ENCODE data around the gene RNF186. TPM values are rescaled to one million over a fixed set of nuclear protein-coding genes. Genes with fewer than 3 reads are reported as not detected.

The RNF186 gene
- total RNA-seq, 4 donors from 2014 or later: 2.5 to 19.0 (median 10.4) TPM

GRCh38 chr1:19770436-19771190 lies 44.5 kb downstream of the RNF186 start:
- TF ChIP-seq CTCF (IDR thresholded peaks at IDR 0.05) (no peak), POLR2A (IDR thresholded peaks at IDR 0.05) (no peak)
- Histone ChIP-seq H3K9me3 (no peaks in the 10 kb centered on the region), H3K36me3 (peaks cover 0 to 38% (median 0%) of the 10 kb centered on the region in 3 donors), H3K4me3 (no peak overlapping the region), H3K27me3 (no peaks in the 10 kb centered on the region), H3K27ac (no peak overlapping the region), H3K4me1 (no peaks in the 10 kb centered on the region)
- DNase-seq: no peak

DNA sequence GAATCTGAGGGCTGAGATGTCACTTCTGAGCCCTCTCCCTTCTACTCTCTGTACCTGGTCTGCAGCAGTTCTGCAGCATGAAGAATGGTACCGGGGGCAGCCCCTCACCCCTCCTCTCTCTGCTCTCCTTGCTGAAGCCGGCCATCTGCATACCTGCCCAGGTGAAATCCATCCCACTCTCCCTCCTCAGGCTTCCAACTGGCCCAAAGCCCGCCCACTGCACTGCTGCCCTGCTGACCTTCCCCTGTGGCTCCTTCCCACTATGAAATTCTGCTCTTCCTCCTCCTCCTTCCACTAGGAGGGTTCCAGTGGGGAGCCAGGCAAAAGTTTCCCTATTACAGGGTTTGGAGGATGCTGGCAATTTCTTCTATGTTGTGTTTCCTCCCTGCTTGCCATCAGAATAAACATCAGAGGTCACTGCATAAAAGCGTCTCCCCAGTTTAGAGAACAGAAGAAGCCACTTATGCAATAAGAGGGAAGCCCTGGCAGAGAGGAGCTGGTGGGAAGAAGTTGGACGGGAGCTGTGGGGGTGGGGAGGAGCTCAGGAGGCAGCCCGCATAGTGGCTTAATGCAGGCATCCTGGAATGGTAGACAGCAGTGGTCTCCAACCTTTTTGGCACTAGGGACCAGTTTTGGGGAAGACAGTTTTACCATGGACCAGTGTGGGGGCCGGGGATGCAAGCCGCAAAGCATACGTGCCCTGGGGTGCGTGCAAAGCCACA lies 45.7 kb downstream of the RNF186 start:
- no peak for DNase-seq
- H3K9me3 ChIP-seq: no peaks in the 10 kb centered on the region
- no peak for TF ChIP-seq POLR2A (IDR thresholded peaks at IDR 0.05)
- no peak for TF ChIP-seq CTCF (IDR thresholded peaks at IDR 0.05)
- H3K4me1 ChIP-seq: no peaks in the 10 kb centered on the region
- no peaks in the 10 kb centered on the region for H3K27me3 ChIP-seq
- no peak overlapping the region for H3K4me3 ChIP-seq
- H3K27ac ChIP-seq: no peak overlapping the region
- peaks cover 0 to 35% (median 0%) of the 10 kb centered on the region in 3 donors for H3K36me3 ChIP-seq

GRCh38 chr1:19768353-19769210 lies 46.5 kb downstream of the RNF186 start:
- H3K27ac ChIP-seq: no peak overlapping the region
- H3K9me3 ChIP-seq: no peaks in the 10 kb centered on the region
- peaks cover 0 to 27% (median 0%) of the 10 kb centered on the region in 3 donors for H3K36me3 ChIP-seq
- H3K4me1 ChIP-seq: no peaks in the 10 kb centered on the region
- TF ChIP-seq CTCF (IDR thresholded peaks at IDR 0.05) (no peak), POLR2A (IDR thresholded peaks at IDR 0.05) (no peak)
- H3K27me3 ChIP-seq: no peaks in the 10 kb centered on the region
- no peak overlapping the region for H3K4me3 ChIP-seq
- DNase-seq: no peak

DNA sequence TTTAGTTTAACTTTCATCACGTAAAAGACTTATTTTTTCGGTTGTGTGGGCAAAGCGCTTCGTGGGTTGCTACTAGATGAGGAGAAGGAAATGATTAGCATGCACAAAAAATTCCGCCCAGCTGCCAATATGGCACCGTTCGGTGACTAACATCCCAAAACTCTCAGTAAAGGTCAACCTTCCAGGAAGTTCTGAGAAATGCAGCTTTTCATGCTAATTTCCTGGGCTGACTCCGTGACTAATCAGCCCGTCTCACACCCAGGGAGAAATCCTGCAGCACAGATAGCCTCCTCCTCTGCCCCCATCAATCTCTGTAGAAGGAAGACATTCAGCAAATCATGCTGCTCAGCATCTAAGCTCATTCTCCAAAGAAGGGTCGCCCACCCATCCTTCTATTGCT lies 49.5 kb downstream of the RNF186 start:
- DNase-seq: no peak
- Histone ChIP-seq H3K27me3 (no peaks in the 10 kb centered on the region), H3K36me3 (peaks cover 0 to 11% (median 0%) of the 10 kb centered on the region in 3 donors), H3K4me1 (no peaks in the 10 kb centered on the region), H3K4me3 (no peak overlapping the region), H3K9me3 (no peaks in the 10 kb centered on the region), H3K27ac (no peak overlapping the region)
- no peak for TF ChIP-seq POLR2A (IDR thresholded peaks at IDR 0.05)
- TF ChIP-seq CTCF (IDR thresholded peaks at IDR 0.05): no peak

GRCh38 chr1:19764848-19765247 lies 50.2 kb downstream of the RNF186 start:
- H3K36me3 ChIP-seq: peaks cover 0 to 4% (median 0%) of the 10 kb centered on the region in 3 donors
- H3K4me1 ChIP-seq: no peaks in the 10 kb centered on the region
- no peaks in the 10 kb centered on the region for H3K27me3 ChIP-seq
- TF ChIP-seq CTCF (IDR thresholded peaks at IDR 0.05) (no peak), POLR2A (IDR thresholded peaks at IDR 0.05) (no peak)
- H3K9me3 ChIP-seq: no peaks in the 10 kb centered on the region
- H3K27ac ChIP-seq: no peak overlapping the region
- H3K4me3 ChIP-seq: no peak overlapping the region
- DNase-seq: no peak

Data from Peyer's patch (tissue), 4 donors.